Thyroid gland (tissue), 4 donors: Measurements from ENCODE around the gene TROAP.

Experiments used
- CTCF ChIP-seq, 6 experiments: fragments of 200-600 bp in 3 of 6; fragments of 450-650 bp in 3 of 6; sonication (generic) in 3 of 6; IDR thresholded peaks; one replicate each; pipeline ENCODE4 v1.5.1; 2016 to 2019; ENCODE audit warnings: antibody characterized with exemption in 6 of 6, mild to moderate bottlenecking in 2 of 6, inconsistent platforms in 1 of 6, moderate library complexity in 1 of 6
- POLR2A ChIP-seq, 2 donors: fragments of 450-650 bp; IDR thresholded peaks; one replicate each; pipeline ENCODE4 v1.6.1; 2017; ENCODE audit warnings: antibody characterized with exemption in 2 of 2, mild to moderate bottlenecking in 2 of 2, moderate library complexity in 1 of 2

- TF ChIP-seq CTCF (IDR thresholded peaks at IDR 0.05): no peak
- no peak for TF ChIP-seq POLR2A (IDR thresholded peaks at IDR 0.05)
These were observed 18.1 kb downstream of the TROAP start for GRCh38 chr12:49340971-49341776.
